GM10266 (cell line): ENCODE results near the gene CELSR2.

Experiments
- DNase-seq: peaks from one replicate; pipeline ENCODE4 v3.0.0; 2012; ENCODE audit errors: extremely low spot score
- TF ChIP-seq, protein P1 (sequence below): IDR thresholded peaks from 2 replicates; pipeline ENCODE4 v1.5.1; 2012; ENCODE audit warnings: mild to moderate bottlenecking, low read depth; ENCODE audit not compliant: control insufficient read depth, insufficient read depth; ENCODE audit errors: missing control alignments

Gene CELSR2

DNA sequence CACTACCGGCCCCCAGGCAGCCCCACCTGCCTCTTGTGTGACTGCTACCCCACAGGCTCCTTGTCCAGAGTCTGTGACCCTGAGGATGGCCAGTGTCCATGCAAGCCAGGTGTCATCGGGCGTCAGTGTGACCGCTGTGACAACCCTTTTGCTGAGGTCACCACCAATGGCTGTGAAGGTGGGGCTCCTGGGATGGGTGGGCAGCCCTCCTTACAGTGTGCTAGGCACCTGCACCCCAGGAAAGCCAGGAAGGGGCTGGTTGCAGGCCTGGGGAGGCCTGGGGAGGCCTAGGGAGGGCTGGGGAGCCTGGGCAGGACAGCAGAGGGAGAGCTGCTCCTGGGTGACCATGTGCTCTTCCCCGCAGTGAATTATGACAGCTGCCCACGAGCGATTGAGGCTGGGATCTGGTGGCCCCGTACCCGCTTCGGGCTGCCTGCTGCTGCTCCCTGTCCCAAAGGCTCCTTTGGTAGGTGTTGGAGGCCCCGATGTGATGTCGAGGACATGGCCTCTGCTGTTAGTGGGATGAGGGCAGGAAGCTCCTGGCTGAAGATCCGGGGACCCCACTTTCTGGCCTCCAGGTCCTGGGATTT, 16.5 kb downstream of the CELSR2 start:
- DNase-seq = no peak
- TF ChIP-seq, protein P1, sequence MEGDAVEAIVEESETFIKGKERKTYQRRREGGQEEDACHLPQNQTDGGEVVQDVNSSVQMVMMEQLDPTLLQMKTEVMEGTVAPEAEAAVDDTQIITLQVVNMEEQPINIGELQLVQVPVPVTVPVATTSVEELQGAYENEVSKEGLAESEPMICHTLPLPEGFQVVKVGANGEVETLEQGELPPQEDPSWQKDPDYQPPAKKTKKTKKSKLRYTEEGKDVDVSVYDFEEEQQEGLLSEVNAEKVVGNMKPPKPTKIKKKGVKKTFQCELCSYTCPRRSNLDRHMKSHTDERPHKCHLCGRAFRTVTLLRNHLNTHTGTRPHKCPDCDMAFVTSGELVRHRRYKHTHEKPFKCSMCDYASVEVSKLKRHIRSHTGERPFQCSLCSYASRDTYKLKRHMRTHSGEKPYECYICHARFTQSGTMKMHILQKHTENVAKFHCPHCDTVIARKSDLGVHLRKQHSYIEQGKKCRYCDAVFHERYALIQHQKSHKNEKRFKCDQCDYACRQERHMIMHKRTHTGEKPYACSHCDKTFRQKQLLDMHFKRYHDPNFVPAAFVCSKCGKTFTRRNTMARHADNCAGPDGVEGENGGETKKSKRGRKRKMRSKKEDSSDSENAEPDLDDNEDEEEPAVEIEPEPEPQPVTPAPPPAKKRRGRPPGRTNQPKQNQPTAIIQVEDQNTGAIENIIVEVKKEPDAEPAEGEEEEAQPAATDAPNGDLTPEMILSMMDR = no peak

GRCh38 chr1:109266965-109267364, 17.6 kb downstream of the CELSR2 start:
- TF ChIP-seq, protein P1 = no peak
- no peak for DNase-seq

GRCh38 chr1:109267743-109268300, 18.5 kb downstream of the CELSR2 start:
- no peak for DNase-seq
- TF ChIP-seq, protein P1 = no peak

GRCh38 chr1:109268431-109269211, 19.3 kb downstream of the CELSR2 start:
- TF ChIP-seq, protein P1 = no peak
- DNase-seq = no peak

GRCh38 chr1:109269212-109269980, 20.1 kb downstream of the CELSR2 start:
- TF ChIP-seq, protein P1 = no peak
- no peak for DNase-seq

GRCh38 chr1:109269981-109270622, 20.8 kb downstream of the CELSR2 start:
- DNase-seq = no peak
- TF ChIP-seq, protein P1 = no peak
